Femur (tissue), 1 donor: ENCODE data around the gene ROR2.

Experiments
- DNase-seq: peaks from one replicate; pipeline ENCODE4 v3.0.0-alpha.2; 2017

ROR2 gene

DNA sequence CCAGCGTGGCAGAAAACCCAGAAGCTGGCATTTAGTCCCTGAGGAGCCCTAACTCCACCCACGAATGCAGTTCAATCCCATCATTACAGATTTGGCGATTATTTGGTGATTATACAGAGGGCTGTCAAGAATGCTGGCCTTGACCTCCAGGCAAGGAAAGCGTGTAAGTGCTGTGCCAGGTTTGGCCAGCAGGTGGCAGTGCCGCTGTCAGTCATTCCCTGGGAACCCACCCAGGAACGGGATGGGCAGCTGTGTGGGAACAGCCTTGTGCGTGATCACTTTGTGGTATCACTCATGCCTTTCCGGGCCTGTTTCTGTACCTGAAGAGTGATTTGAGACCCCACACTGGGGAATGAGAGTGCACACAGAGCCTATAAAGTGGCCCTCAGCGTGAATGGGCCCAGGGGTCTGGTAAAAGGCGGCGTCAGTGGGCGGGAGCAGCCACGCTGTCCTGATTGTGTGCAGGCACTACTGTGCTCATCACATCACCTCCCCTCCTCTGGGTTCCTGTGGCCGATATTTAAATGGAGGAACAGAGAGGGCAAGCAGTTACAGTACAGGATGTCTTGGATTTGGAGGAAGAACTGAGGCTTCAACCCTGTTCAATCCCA is 215.6 kb downstream of the ROR2 start:
- peak; percentile 81 for DNase-seq

DNA sequence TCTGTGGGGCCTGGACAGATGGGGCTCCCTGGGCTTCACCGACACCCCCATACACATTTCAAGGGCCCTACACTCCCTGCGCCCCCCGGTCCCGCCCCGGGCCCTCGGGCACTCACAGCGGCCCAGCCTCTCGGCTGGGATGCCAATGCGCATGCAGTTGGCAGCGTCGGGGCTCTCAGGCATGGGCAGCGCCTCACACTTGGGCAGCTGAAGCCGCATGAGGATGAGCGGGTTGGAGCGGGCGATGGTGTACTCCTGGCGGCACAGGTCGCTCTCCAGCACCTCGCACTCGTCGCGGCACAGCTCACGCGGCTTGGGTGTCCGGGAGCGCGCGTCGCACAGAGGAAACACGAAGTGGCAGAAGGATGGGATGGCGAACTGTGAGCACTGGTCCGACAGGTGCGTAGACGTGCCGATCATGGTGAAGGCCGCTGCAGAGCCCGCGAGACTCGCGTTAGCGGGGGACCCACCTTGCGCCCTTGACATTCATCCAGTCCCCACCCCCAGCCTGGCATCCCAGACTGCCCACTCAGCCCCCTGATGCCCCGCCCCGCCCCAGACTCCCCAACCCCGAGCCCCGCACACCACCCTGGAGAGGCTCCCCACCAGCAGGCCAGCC is 216.9 kb downstream of the ROR2 start:
- no peak for DNase-seq

DNA sequence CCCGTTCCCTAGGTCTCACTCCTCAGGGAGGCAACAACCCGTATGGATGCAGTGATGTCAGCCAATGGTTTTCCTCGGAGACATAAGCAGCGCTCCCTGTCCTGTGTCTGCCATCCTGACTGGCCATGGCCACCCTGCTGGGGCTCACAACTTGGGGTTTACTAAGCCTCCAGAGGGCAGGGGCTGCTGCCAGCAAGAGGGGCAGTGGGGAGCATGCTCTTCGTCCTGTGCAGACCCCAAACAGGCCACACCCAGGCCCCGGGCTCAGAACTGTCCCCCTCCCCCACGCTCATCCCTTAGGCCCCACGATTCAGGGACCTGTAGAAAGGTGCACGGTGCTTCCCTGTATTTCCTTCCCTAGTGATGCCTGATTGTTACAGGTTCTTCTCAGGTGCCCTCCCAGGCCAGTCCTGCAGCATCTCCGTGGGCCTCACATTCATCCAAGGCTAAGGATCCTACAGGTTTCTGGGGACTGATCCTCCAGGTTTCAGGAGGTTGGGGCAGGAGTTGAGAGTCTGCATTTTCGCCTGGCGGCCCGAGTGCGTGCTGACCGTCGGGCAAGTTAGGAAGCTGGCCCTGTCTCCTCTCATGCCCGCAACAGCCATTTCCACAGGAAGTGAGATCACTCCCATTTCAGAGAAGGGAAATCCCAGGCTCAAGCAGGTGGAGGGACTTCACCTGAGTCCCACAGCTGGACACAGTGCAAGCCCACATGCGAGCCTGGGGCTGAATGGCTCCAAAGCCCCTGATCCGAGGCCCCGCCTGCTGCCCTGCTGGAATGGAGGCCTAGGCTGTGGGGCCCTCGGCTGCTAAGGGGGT is 217.6 kb downstream of the ROR2 start:
- DNase-seq = no peak

DNA sequence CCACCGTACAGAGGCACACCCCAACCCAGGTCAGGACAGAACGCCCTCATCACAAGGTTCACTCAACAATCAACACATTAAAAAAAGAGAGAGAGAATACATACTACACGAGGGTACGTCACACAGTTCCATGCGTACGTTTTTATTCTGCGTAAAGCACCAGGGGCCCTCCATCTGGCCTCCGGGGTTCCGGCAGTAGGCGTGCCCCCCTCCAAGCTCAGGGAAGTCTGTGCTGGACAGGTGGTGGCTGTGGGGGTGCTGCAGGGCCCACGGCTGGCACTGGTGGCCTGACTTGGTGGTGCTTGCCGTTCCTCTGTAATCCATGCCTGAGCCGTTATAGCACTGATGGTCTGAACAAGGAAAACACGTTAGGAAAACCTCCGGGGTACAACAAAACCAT is 219.2 kb downstream of the ROR2 start:
- DNase-seq = no peak

DNA sequence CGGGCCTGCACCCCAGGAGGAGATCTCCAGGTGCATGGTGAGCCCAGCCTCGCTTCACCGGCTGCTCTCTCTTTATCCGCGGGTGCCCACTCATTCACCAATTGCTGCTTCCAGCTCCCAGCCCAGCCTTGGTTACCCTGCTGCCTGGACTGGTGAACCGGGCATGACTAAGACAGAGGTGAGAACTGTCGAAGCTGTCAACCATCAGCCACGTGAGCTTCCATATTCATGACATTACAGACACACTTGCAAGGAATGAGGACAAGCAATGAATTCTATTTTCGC is 220.5 kb downstream of the ROR2 start:
- no peak for DNase-seq

DNA sequence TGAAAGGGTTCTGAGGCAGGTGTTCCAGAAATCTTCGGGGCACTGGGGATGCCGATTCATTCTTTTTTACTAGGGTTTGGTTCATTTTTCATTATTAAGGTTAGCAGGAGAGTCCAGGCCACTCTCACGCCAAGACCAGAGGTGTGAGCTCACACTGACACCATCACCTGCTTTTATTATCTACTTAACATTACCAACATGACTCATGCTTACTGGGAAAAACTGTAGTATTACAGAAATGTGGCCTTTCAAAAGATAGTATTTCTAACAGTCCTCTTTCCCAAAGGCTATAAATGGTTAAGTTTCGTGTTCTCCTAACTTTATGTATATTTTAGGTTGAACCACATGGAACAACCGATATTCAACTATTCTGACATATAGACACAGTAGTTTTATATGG is 222.1 kb downstream of the ROR2 start:
- DNase-seq = no peak

DNA sequence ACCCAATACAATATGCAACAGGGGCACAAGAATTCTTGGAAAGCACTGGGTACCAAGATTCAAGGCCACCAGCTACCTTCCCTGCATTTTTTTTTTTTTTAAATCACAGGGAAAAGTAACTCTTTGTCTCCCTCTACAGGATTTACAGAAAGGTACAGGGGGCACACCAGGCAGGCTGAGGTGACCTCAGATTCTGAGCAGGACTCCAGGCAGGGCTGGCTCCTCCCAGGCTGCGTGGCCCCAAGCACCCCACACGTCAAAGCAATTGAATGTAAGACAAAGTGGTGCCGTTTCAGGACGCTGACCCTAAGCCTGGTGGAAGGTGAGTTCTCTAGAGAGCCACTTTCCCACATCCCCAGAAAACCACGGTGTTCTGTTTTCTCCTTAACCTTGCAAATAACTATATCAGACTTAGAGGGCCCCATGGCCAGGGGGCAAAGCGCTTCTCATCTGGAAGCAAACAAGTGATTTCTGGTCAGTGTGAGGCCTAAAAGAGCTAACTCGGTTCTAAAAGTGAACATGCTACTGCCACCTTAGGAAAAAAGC is 222.6 kb downstream of the ROR2 start:
- no peak for DNase-seq

DNA sequence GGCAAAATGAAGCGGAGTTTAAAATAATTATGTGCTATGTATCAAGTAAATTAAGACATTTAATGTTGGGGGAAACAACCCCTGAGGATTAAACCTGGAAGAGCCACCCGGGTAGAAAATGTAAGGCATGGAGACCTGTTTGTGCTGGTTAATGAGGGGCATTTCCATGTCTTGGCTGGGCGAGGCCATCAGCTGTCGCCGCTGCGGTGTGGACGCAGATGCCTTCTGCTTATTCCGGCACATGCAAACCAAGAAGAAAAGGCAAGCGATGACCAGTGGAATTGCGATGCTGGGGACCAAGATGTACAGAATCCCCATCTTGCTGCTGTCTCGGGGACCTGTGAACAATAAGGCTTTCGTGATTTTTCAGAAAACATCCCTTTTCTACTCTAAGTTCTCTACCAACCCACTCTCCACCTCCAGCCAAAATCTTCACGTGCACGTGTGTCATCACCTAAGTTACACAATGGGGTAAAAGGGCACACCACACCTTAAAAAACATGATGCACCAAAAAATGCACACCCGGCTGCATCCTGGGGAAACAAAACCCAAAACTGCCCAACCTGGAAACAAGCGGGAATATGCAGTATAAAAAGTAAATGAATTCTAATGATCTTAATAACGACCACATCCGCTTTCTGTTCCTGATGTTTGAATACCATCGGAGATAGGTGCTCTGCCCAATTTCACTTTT is 223.5 kb downstream of the ROR2 start:
- DNase-seq = no peak

DNA sequence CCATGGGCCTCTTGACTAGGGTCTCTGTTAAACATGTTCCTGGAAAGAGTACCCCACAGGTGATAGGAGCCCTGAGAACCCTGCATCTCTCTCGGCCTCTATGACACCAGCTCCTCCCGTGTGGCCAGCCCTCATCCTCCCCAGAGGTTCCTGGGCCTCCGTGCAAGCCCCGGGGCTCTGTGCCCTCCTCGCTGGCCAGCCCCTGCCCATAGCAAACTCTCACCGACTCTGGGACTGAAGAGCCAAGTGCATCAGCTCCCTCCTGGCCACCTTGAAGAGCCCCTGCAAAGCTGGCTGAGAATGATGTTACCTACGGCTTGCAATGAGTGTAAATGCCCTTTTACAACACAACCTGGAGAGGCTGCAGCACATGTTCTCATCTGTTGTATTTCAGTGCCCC is 224.4 kb downstream of the ROR2 start:
- DNase-seq = no peak

DNA sequence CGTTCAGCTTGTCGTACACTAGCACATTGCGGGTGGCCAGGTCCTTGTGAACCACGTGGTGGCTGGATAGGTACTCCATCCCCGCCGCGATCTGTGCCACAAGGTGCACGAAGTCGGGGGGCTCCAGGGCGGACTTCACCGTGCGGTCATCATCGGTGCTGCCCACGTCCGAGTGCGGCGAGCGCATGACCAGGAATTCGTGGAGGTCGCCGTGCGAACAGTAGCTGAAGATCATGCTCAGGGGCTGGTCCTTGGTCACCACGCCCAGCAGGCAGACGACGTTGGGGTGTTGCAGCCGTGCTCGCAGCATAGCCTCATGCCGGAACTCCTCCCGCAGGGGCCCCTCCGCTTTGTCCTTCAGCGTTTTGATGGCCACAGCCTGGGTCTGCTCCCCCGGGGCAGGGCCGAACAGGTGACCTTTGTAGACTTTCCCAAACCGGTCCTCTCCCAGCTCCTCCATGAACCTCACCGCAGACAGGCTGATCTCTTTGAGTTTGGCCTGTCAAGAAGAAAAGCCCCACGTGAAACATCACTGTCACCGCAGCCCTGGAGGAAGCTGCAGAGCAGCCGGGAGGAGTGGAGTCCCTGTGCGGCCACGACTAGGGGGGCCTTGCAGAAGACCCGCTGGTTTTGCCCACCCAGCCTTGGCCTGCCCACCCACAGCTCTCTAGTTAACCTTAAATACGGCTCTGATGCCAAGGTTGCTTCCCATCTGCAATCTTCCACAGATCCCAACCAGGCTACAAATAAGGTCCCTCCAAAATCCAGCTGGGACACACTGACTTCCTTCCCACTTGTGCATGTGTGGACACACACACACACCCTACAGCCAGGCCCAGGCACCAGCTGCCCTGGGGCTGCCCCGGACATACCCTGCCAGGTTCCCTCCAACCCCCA is 225.2 kb downstream of the ROR2 start:
- no peak for DNase-seq

DNA sequence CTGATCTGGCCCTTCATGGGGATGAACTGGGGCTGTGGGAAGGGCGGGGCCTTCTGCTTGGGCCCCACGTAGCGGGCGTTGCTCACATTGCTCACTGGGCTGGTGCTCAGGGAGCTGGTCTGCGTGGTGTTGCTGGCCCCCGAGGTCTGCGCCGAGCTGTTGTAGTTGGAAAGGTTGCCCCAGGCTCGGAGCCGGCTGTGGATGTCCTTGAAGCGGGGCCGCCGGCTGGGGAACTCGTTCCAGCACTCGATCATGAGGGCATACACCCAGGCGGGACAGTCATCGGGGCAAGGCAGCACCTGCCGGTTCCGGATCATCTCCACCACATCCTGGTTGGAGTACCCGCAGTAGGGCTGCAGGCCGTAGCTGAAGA is 226.0 kb downstream of the ROR2 start:
- DNase-seq = no peak

DNA sequence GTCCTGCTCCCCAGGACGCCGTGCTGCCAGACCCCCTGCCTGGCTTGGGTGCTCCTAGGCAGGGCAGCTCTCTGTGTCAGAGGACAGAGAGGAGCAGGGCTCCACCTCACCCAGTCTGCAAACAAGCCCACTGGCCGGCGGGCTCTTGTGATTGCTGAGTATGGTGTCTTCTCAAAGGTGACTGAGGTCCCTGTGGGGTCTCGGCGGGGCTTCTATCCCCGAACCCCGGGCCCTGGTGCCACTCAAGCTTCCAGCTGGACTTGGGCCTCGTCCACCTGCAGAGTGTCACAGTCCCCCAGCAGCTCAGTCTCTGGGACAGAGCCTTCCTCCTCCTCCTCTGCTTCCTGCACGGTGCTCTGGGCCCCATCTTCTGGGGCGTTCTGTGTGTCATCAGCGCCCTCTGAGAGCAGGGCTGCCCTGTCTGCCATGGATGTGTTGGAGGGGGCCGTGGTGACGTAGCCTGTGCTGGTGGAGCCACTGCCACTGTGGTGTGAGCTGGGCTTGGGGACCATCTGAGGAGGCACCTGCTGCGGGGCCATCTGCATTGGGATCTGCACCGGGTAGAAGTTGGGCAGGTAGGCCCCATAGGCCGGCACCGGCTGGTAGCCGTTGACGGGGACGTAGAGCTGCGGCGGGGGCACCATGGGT is 226.5 kb downstream of the ROR2 start:
- no peak for DNase-seq

DNA sequence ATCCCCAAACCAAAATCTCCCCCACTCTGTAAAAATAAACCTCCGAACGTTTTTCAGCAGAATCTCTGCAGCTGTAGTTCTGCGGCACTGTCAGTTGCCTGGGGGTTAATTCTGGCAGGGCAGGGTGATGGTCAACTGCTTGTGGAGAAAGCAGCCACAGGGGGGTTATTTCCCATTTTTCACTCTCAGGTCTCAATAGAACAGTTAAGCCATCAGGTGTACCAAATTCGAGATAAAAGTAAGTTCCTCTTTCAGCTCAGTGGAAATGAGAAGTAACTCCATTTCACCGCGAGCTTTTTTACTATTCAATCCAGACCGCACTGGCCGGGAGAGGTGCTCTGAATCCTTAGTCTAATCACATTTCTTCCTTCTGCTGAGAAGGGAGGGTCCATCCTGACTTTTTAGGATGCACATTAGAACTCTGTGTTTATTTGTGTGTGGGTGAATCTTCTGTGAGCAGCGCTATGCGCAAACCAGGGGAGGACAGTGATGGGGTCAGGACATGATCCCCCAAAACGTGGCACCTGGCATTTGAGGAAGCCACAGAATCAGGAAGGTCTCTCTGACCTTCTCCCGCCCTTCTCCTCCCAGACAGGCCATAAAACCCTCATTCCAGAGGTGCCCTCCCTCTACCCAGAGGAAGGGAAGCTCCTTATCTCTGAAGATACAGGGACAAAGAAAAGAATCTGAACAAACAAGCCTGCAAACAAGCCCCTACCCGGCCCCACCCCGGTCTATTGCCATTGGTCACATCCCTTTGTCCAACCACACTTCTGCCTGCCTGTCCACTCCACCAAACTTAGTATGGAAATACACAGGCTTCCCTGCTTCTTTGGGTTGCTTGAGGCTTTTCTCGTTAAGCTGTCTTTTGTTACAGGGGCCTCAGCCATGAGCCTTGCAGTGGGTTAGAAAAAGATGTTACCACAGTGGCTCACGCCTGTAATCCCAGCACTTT is 229.0 kb downstream of the ROR2 start:
- no peak for DNase-seq

DNA sequence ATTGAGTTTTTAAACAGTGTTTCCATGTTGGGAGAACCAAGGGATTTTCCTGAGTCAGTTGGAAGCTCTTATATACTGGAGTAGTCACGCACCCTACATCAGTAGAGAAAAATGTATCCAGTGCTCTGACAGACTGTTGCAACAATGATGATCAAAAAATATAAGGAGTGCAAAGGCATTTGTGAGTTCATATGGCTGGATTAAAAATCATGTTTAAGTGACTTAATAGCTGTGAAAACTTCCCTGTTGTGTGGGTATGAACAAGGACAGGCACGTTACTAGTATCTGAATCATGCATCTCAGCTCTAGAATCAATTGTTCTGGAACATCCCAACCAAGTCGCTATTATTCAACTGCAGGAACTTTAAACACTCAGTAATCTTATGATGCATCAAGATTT is 229.7 kb downstream of the ROR2 start:
- DNase-seq = no peak

DNA sequence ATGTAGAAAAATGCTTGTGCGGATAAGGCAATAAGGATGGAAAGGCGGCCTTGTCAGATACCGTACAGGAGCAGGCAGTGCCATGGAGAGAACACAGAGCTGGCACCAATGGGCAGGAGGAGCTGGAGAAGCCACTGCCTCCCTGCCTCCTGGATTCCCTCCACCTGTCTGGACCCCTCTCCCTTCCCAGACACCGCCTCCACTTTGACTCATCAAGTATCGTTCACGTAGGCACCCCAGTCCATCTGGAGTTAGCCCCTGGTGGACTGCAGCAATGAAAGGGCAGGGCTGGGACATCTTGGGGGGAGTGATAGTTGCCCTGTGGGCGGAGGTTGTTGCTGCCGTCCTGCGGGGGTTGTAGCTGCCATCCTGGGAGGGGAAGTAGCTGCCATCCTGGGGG is 232.0 kb downstream of the ROR2 start:
- no peak for DNase-seq

DNA sequence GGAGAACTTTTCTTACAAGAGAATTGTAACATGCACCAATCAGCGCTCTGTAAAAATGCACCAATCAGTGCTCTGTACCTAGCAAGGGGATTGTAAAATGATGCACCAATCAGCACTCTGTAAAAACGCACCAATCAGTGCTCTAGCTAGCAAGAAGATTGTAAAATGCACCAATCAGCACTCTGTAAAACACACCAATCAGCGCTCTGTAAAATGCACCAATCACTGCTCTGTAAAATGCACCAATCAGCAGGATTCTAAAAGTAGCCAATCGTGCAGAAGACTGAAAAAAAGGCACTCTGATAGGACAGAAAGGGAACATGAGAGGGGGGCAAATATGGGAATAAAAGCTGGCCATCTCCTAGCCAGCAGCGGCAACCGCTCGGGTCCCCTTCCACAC is 233.2 kb downstream of the ROR2 start:
- DNase-seq = no peak

DNA sequence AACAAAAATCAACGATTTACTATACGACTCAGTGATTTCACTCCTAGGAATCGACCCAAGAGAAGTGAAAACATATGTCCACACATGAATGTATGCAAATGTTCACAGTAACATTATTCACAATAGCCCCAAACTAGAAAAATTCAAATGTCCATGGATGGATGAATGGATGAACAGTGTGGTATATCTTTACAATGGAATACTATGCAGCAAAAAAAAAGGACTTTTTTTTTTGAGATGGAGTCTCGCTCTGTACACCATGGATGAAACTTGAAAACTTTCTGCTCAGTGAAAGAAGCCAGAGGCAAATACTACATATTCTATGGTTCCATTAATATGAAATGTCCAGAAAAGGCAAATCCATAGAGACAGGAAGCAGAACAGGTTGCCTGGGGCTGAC is 233.8 kb downstream of the ROR2 start:
- no peak for DNase-seq

DNA sequence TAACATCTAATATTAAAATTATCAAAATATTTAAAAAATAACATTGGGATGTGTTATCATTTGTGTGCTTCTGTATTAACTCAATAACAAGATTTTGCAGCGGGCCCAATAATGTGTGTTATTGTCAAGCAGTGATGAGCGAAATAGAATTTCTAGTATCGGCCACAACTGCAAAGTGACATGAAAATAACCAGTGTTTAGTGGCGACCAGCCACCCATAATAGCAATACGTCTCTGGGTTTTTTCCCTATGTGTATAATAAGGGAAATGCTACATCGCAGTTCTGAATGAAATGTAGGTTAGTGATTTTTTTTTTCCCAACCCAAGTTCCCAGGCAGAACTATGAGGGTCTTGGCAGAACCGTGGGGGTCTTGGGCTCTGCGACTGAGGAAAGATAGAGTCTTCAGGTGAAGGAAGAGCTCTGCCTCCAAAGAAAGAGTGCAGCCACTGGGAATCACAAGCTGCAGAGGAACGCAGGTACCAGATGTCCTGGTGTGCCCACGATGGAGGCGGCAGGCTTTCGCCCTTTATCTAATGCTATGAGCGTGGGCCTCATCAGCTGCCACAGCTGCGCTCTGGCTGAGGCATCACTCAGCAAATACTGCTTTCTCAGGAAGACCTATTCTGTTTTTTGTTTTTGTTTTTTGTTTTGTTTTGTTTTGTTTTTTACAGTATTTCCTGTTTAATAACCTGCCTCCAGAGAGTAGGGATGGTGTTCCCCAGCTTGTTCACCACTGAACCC is 235.0 kb downstream of the ROR2 start:
- DNase-seq = no peak

DNA sequence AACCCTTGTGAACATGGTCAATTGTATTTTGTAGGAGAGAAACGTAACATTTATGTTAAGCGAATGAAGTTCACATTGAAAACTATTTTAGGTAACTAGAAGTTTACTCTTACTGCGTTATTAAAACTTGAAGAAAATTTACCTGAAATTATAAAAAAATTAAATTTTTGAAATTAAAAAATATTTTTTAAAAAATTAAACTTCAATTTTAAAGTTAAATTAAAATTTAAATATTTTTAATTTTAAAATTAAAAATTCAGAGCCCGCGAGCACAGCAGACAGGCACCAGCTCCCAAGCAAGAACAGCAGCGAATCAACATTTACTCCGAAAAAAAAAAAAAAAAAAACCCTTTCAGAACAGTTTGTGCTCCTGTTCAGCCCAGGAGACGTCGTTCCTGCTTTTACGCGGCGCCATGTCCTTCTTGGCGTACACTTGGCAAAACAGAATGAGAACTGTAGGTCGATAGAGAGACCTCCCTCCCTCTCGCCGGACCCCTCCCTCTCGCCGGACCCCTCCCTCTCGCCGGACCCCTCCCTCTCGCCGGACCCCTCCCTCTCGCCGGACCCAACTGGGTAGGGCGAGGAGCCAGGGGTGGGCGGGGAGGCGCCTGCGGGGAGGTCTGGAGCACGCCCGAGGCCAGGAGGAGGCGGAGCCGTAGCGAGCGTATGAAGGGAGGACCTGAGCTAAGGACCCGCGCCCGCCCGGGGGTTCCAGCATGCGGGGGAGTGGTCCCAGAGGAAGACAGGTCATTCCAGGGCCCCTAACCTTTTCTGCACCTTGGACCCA is 235.8 kb downstream of the ROR2 start:
- DNase-seq = peak; percentile 89
